Activated naive CD8-positive, alpha-beta T cell (primary cell): ENCODE measurements around the gene RPIA.

Experiments used
- H3K27ac Mint-ChIP-seq: one replicate; pipeline ENCODE4 v1.8.0; 2021; ENCODE audit warnings: mixed read lengths
- H3K27me3 Mint-ChIP-seq: one replicate; pipeline ENCODE4 v1.8.0; 2021; ENCODE audit warnings: mixed read lengths
- H3K36me3 Mint-ChIP-seq: one replicate; pipeline ENCODE4 v1.8.0; 2021; ENCODE audit warnings: mixed read lengths
- H3K4me1 Mint-ChIP-seq: one replicate; pipeline ENCODE4 v1.8.0; 2021; ENCODE audit warnings: low read depth, mixed read lengths
- H3K4me3 Mint-ChIP-seq: one replicate; pipeline ENCODE4 v1.8.0; 2021; ENCODE audit warnings: mild to moderate bottlenecking, mixed read lengths
- H3K9me3 Mint-ChIP-seq: one replicate; pipeline ENCODE4 v1.8.0; 2021; ENCODE audit warnings: low read depth, mixed read lengths

Gene RPIA

DNA sequence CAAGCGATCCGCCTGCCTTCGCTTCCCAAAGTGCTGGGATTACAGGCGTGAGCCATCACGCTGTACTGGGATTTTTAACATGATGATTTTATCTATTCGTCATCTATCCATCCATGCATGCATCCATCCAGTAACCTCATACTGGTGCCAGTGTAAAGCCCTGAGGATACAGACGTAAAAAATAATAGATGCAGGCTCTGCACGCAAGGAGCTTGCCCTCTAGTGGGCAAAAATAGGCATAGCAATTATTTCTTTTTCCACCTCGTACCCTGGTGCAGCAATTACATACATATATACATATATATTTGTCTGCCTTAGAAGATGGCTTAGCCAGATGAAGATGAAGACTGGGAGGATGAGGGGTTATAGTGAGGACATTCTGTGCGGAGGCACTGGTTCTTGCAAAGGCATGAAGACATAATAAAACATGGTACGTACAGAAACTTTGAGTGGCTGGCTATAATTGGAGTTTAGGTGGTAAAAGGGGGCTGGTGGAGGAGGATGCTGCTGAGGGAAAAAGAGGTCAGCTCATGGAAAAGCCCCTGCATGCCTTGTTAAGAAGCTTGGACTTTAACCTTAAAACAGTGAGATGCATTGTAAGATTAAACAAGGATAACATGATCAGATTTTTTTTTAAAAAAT is 19.6 kb upstream of the RPIA start:
- no peak overlapping the region for H3K27ac Mint-ChIP-seq
- no peaks in the 10 kb centered on the region for H3K9me3 Mint-ChIP-seq
- no peak overlapping the region for H3K4me3 Mint-ChIP-seq
- H3K36me3 Mint-ChIP-seq = no peaks in the 10 kb centered on the region
- H3K4me1 Mint-ChIP-seq = no peaks in the 10 kb centered on the region
- no peaks in the 10 kb centered on the region for H3K27me3 Mint-ChIP-seq

DNA sequence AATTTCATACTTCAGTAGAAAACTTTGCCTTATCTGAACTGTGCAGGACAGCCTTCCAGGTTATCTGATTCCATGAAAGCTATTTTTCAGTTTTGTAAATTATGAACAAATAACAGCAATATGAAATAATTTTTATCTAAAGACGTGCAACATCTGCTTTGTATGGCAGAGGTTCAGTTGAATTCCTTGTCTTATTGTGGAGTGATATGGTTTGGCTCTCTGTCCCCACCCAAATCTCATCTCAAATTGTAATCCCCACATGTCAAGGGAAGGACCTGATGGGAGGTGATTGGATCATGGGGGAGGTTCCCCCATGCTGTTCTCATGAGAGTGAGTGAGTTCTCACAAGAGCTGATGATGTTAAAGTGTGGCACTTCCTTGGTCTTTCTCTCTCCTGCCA is 18.1 kb upstream of the RPIA start:
- no peaks in the 10 kb centered on the region for H3K27me3 Mint-ChIP-seq
- no peaks in the 10 kb centered on the region for H3K4me1 Mint-ChIP-seq
- H3K4me3 Mint-ChIP-seq = no peak overlapping the region
- H3K36me3 Mint-ChIP-seq = peaks cover 3% of the 10 kb centered on the region
- no peaks in the 10 kb centered on the region for H3K9me3 Mint-ChIP-seq
- H3K27ac Mint-ChIP-seq = no peak overlapping the region

DNA sequence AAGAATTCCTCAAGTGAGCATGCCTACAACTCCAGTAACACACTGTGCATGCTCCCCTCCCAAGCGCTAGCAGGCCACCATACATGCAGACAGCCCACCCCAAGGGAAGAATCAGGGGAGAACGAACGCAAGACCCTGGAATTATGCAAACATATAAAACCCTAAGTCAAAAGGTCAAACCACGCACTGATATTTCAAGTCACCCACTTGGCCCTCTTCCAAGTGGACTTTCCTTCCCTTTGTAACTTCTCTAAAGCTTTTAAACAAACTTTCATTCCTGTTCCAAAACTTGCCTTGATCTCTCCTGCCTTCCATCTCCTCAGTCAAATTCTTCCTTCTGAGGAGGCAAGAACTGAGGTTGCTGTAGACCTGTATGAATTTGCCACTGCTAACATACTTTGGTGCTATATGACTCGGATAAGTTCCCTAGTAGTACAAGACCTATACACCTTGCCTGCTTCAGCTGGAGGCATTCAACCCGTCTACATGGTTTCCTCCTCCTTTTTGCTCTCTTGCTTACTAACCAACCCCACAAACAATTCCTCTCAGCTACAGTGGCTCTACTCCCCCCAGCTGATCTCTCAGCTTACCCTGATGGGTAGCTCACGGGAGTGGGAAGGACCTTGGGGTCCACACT is 11.1 kb upstream of the RPIA start:
- Mint-ChIP-seq H3K27ac (no peak overlapping the region), H3K9me3 (peaks cover 12% of the 10 kb centered on the region), H3K4me3 (no peak overlapping the region), H3K27me3 (no peaks in the 10 kb centered on the region), H3K36me3 (peaks cover 14% of the 10 kb centered on the region), H3K4me1 (no peaks in the 10 kb centered on the region)

DNA sequence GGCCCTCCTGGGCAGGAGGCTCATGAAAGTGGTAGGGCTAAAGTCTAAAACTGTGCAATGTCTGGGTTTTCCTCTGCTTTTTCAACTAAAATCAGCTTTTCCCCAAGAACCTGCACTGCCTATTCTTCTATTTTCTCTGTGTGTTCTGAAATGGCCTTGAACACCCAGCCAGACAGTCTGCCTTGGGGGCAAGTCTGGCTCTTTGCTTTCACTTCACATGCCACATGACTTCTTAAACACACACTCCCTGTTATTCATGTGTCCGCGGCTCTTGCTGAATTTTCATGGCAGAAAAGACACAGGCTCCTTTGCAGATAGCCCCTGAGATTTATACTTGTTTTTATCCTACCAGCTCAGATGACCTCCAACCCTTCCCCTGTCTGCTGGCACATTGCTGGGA is 10.6 kb upstream of the RPIA start:
- peaks cover 16% of the 10 kb centered on the region for H3K36me3 Mint-ChIP-seq
- peaks cover 12% of the 10 kb centered on the region for H3K9me3 Mint-ChIP-seq
- H3K4me1 Mint-ChIP-seq = no peaks in the 10 kb centered on the region
- H3K27me3 Mint-ChIP-seq = no peaks in the 10 kb centered on the region
- no peak overlapping the region for H3K4me3 Mint-ChIP-seq
- H3K27ac Mint-ChIP-seq = no peak overlapping the region

DNA sequence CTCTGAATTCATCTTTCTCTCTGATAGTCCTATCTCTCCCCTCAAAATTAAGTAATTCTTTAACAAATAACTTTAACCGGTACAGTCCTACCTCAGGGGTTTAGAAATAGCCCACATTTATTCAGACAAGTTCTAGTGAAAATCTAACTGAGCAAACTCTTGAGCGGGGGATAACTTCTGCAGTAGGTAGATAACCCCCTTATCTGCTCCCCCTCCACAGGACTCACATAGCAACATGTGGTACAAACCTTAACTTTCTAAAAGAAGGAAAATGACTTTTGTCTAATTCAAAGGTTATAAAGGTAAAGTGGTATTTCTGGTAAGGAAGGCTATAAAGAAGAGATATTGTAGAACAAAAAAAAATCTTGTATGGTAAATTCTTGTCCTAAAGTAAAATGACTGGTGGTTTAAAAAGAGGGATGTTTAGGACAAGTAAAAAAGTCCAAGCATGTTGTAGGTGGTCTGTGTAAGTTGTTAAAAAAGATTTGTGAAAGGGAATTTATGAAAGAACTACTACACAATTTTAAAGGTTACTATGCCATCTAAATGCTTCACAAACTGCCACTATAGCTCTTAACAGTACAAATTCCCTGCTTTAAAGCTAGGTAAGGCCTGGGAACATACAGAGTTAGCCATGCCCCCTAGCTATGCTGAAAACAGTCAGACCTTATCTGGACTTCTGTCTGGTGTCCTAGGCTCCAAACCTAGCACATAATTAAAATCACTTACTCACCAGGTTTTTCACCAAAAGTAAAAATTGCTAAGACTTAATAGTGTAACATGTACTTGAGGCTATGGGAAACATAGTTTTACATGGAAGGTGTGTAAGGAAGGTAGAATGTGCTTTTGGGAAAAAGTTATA is 8.1 kb upstream of the RPIA start:
- peaks cover 19% of the 10 kb centered on the region for H3K36me3 Mint-ChIP-seq
- no peaks in the 10 kb centered on the region for H3K4me1 Mint-ChIP-seq
- no peaks in the 10 kb centered on the region for H3K27me3 Mint-ChIP-seq
- no peak overlapping the region for H3K27ac Mint-ChIP-seq
- H3K4me3 Mint-ChIP-seq = no peak overlapping the region
- H3K9me3 Mint-ChIP-seq = peaks cover 12% of the 10 kb centered on the region

DNA sequence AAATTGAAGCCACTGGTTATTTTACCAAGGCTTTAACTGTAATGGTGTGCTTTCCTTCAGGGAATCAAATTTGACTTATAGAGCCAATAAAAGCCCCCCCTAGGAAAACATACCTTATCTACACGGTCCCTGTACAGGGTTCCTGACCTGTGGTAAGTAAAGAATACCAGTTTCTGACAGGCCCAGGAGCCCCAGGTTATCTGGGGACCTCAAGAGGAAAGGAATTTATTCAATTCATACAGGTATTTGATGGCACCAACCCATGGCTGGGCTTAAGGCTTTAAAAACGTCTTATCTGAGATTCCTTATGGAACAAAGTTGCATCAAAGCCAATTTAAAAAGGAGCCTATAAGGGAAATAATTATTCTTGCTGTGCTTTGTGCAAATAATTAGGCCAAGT is 7.0 kb upstream of the RPIA start:
- H3K4me1 Mint-ChIP-seq = peaks cover 3% of the 10 kb centered on the region
- no peak overlapping the region for H3K4me3 Mint-ChIP-seq
- H3K27ac Mint-ChIP-seq = no peak overlapping the region
- peaks cover 12% of the 10 kb centered on the region for H3K9me3 Mint-ChIP-seq
- H3K27me3 Mint-ChIP-seq = no peaks in the 10 kb centered on the region
- peaks cover 20% of the 10 kb centered on the region for H3K36me3 Mint-ChIP-seq

DNA sequence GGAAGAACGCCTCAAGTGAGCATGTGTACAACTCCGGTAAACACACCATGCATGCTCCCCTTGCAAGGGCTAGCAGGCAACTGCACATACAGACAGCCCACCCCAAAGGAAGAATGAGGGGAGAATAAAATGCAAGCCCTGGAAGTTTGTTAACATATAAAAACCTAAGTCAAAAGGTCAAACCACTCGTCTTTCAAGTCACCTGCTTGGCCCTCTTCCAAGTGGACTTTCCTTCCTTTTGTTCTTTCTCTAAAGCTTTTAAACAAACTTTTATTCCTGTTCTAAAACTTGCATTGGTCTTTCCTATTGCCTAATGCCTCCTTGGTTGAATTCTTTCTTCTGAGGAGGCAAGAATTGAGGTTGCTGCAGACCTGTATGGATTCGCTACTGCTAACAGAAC is 5.2 kb upstream of the RPIA start:
- Mint-ChIP-seq H3K4me1 (peaks cover 17% of the 10 kb centered on the region), H3K9me3 (peaks cover 12% of the 10 kb centered on the region), H3K27me3 (no peaks in the 10 kb centered on the region), H3K36me3 (peaks cover 26% of the 10 kb centered on the region), H3K4me3 (no peak overlapping the region), H3K27ac (no peak overlapping the region)

DNA sequence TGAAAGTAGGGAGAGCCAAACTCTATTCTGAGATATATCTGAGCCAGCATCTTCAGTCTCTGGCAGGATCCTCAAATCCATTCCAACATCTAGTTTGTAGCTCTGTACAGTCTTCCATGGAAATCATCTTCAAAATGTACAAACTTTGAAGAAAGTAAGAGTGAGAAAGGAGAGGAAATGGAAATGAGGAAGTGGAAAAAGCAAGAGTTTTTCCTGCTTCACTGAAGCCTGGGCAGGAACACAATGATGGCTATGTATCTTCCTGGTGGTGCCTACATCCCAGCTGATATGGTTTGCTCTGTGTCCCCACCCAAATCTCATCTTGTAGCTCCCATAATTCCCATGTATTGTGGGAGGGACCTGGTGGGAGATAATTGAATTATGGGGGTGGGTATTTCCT is 4.1 kb upstream of the RPIA start:
- Mint-ChIP-seq H3K4me3 (no peak overlapping the region), H3K27me3 (no peaks in the 10 kb centered on the region), H3K4me1 (peaks cover 20% of the 10 kb centered on the region), H3K27ac (no peak overlapping the region), H3K9me3 (peaks cover 12% of the 10 kb centered on the region), H3K36me3 (peaks cover 26% of the 10 kb centered on the region)

DNA sequence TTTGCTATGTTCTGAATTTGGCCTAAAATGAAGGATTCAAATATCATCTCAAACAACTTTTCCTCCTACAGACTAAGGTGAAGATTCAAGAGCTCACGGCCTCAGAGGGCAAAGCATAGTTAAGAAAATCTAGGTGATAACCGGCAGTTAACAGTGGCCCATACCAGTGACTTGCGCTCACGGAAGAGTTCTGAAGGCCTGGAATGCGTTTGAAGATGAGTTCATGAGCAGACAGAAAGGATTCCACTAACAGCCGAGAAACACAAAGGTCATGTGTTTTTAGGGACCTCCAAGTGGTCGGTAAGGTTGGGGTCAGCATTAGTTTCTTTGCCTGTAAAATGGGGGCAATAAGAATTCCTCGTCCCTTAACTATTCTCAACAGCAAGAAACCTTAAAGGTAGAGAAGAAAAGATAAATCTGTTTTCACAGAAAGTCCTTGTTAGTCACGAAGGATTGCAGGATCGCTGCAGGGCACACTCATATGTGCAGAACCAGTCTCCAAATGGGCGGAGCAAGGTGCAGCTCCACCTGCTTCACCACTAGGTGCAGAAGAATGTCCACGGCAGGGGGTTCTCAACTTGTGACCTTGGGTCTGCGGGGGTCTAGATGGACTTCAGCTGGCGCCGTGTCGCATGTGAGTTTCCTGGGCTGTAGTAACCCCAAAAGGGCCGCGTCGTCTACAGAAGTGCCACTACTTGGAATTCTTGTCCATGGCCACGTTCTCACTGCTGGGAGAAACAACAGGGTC is 708 bp upstream of the RPIA start:
- H3K4me1 Mint-ChIP-seq = peaks cover 52% of the 10 kb centered on the region
- H3K27me3 Mint-ChIP-seq = no peaks in the 10 kb centered on the region
- H3K4me3 Mint-ChIP-seq = peak overlapping the region; percentile 98
- H3K27ac Mint-ChIP-seq = peak overlapping the region; percentile 95
- H3K9me3 Mint-ChIP-seq = no peaks in the 10 kb centered on the region
- peaks cover 12% of the 10 kb centered on the region for H3K36me3 Mint-ChIP-seq

DNA sequence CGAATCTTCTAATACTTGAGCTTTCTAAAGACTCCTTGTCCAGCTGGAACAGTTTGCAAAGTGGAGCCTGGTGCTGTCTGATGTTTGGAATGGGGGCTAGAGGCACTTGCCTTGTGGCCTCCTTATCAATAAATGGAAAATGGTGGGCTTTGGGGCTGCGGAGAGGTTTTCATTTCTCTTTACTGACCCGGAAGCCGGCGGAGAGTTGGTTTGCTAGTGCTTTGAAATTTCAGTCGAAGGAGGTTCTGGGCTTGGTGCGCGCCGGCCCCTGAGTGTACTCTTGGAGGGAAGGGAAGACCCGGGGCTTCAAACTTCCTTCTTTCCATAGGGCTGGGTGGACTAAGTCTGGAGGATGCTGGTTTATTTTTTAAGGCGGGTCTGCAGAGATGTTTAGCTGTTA is 714 bp downstream of the RPIA start:
- Mint-ChIP-seq H3K27ac (peak overlapping the region; percentile 95), H3K27me3 (no peaks in the 10 kb centered on the region), H3K4me1 (peaks cover 66% of the 10 kb centered on the region), H3K9me3 (no peaks in the 10 kb centered on the region), H3K36me3 (peaks cover 10% of the 10 kb centered on the region), H3K4me3 (peak overlapping the region; percentile 98)

DNA sequence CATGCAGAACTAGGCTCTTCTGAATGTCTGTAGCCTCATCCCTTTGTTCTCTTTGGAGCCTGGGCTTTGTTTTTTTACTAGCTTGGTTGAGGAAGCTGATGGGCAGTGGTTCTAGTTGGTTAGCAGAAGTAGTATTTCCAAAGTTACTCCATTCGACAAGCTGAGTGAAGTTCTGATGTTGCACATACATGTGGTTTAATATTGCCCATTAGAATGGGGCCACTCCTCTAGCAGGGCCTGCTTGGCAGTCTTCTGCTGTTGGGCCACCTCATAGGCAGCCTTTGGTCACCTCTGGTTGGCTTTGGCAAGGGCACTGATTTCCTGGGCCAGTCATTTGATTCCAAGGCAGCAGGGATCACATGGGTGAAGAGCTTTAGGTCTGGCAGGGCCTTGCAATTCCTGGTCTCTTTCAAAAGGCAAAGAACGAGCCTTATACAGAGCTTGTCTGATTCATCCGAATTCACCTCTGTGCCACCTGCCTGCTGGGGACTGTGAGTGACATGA is 2.5 kb downstream of the RPIA start:
- peak overlapping the region; percentile 7 for H3K27ac Mint-ChIP-seq
- H3K9me3 Mint-ChIP-seq = no peaks in the 10 kb centered on the region
- H3K27me3 Mint-ChIP-seq = no peaks in the 10 kb centered on the region
- H3K4me1 Mint-ChIP-seq = peaks cover 80% of the 10 kb centered on the region
- peak overlapping the region; percentile 98 for H3K4me3 Mint-ChIP-seq
- H3K36me3 Mint-ChIP-seq = peaks cover 10% of the 10 kb centered on the region

DNA sequence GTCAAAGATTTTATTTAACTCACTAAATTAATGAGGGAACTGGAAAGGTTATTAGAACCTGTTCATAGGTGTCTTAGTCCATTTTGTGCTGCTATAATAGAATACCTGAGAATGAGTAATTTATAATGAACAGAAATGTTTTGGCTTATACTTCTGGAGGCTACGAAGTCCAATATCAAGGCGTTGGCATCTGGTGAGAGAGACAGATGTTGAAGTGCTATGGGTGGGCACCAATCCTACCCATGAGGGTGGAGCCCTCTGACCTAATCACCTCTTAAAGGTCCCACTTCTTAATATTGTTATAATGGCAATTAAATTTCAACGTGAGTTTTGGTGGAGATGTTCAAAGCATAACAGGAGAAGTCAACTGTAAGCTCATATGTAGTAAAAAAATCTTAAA is 5.1 kb downstream of the RPIA start:
- H3K27ac Mint-ChIP-seq = peak overlapping the region; percentile 84
- peak overlapping the region; percentile 15 for H3K4me3 Mint-ChIP-seq
- H3K4me1 Mint-ChIP-seq = peaks cover 65% of the 10 kb centered on the region
- no peaks in the 10 kb centered on the region for H3K9me3 Mint-ChIP-seq
- H3K27me3 Mint-ChIP-seq = no peaks in the 10 kb centered on the region
- H3K36me3 Mint-ChIP-seq = peaks cover 13% of the 10 kb centered on the region

DNA sequence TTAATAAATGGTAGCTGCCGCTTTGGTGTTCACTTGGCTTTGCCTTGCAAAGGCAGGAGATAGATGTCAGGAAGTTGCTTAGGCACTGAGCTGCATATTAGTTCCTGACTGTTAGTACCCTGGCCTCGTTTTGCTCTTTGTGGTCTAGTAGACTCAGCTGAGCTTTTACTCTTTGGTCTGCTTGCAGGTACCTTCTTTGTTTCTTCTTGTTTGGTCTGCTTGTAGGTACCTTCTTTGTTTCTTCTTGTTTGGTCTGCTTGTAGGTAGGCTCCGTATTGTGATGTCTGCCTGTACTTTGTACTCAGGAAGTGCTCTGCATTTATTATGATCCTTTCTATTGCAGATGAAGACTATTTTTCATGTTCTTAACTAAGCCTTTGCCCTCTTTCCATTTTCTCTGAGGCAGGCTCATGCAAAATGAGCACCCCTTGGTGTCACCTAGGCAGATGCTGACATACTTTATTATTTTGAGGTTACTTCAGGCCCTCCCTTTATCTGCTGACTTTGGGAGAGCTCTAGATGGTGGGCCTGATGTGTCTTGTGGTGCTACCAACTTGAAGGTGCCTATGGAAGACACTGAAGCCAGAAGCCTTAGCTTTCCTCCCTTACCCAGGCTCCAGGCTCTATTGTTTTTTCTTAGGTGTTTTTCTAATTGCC is 6.0 kb downstream of the RPIA start:
- Mint-ChIP-seq H3K4me1 (peaks cover 60% of the 10 kb centered on the region), H3K9me3 (no peaks in the 10 kb centered on the region), H3K4me3 (peak overlapping the region; percentile 24), H3K27me3 (no peaks in the 10 kb centered on the region), H3K27ac (peak overlapping the region; percentile 11), H3K36me3 (peaks cover 20% of the 10 kb centered on the region)

DNA sequence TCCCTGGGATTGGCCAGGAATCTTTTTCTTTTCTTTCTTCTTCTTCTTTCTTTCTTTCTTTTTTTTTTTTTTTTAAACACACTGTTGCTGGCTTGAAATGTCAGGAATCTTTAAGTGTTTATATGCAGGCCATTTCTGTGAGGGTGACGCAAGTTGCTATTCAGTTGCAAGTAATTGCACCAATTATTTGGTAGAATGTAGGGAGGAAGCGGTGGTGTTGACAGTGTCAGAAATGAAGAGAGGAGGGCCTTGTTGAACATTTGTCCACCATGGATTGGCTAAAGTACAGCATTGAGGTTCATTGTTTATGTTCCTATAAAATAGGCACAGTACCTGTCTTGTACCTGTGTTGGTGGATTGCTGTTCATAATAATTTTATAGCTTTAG is 6.5 kb downstream of the RPIA start:
- Mint-ChIP-seq H3K36me3 (peaks cover 23% of the 10 kb centered on the region), H3K4me3 (peak overlapping the region; percentile 24), H3K27ac (peak overlapping the region; percentile 42), H3K9me3 (no peaks in the 10 kb centered on the region), H3K27me3 (no peaks in the 10 kb centered on the region), H3K4me1 (peaks cover 55% of the 10 kb centered on the region)
